Activated CD4-positive, alpha-beta T cell treated with anti-CD3 and anti-CD28 coated beads for 1 hour (primary cell): ENCODE measurements around the gene SHROOM4.

ENCODE experiments used
- DNase-seq: peaks from one replicate; pipeline ENCODE4 v3.0.0-alpha.2; 2020

The SHROOM4 gene

GRCh38 chrX:50776248-50776647 is 37.7 kb downstream of the SHROOM4 start:
- DNase-seq = no peak

GRCh38 chrX:50771382-50771781 is 42.6 kb downstream of the SHROOM4 start:
- DNase-seq = no peak

GRCh38 chrX:50770702-50771101 is 43.3 kb downstream of the SHROOM4 start:
- no peak for DNase-seq

- DNase-seq = no peak
Measured at GRCh38 chrX:50769389-50770063, 44.5 kb downstream of the SHROOM4 start.

- no peak for DNase-seq
Measured at GRCh38 chrX:50768801-50769200, 45.2 kb downstream of the SHROOM4 start.

GRCh38 chrX:50765986-50766385 is 48.0 kb downstream of the SHROOM4 start:
- no peak for DNase-seq

- no peak for DNase-seq
Measured at GRCh38 chrX:50762578-50762977, 51.4 kb downstream of the SHROOM4 start.

- DNase-seq = no peak
Measured at GRCh38 chrX:50756276-50756675, 57.7 kb downstream of the SHROOM4 start.

GRCh38 chrX:50751091-50751490 is 62.9 kb downstream of the SHROOM4 start:
- no peak for DNase-seq

GRCh38 chrX:50747471-50747900 is 66.5 kb downstream of the SHROOM4 start:
- no peak for DNase-seq

- DNase-seq = no peak
Measured at GRCh38 chrX:50736656-50737055, 77.3 kb downstream of the SHROOM4 start.

GRCh38 chrX:50726296-50726695 is 87.7 kb downstream of the SHROOM4 start:
- no peak for DNase-seq

GRCh38 chrX:50725310-50725709 is 88.7 kb downstream of the SHROOM4 start:
- no peak for DNase-seq

GRCh38 chrX:50723006-50723405 is 91.0 kb downstream of the SHROOM4 start:
- no peak for DNase-seq

- no peak for DNase-seq
Measured at GRCh38 chrX:50721764-50722521, 92.1 kb downstream of the SHROOM4 start.

GRCh38 chrX:50719614-50720013 is 94.4 kb downstream of the SHROOM4 start:
- no peak for DNase-seq

- no peak for DNase-seq
Measured at GRCh38 chrX:50718776-50719175, 95.2 kb downstream of the SHROOM4 start.

- no peak for DNase-seq
Measured at GRCh38 chrX:50716706-50717105, 97.3 kb downstream of the SHROOM4 start.

GRCh38 chrX:50712777-50713176 is 101.2 kb downstream of the SHROOM4 start:
- no peak for DNase-seq

GRCh38 chrX:50711907-50712306 is 102.1 kb downstream of the SHROOM4 start:
- DNase-seq = no peak

- no peak for DNase-seq
Measured at GRCh38 chrX:50707955-50708699, 105.9 kb downstream of the SHROOM4 start.

GRCh38 chrX:50707405-50707804 is 106.6 kb downstream of the SHROOM4 start:
- DNase-seq = no peak

GRCh38 chrX:50705042-50705441 is 109.0 kb downstream of the SHROOM4 start:
- DNase-seq = no peak

- no peak for DNase-seq
Measured at GRCh38 chrX:50704360-50704759, 109.6 kb downstream of the SHROOM4 start.
